Neutrophil (primary cell): ENCODE results near the gene CCR5.
"Not testable (repeated sequence)": the region's sequence is repeated elsewhere in the genome, so short reads cannot be mapped to it uniquely, and the experiment has no call there.

Experiments
- H3K27ac ChIP-seq: fragments of 200-600 bp; sonication (generic); 2 replicates; pipeline ENCODE4 v1.5.1; 2016; ENCODE audit warnings: mild to moderate bottlenecking, moderate library complexity
- H3K27me3 ChIP-seq: fragments of 200-600 bp; sonication (generic); 2 replicates; pipeline ENCODE4 v1.6.0; 2016; ENCODE audit warnings: mild to moderate bottlenecking
- H3K36me3 ChIP-seq: fragments of 200-600 bp; sonication (generic); 2 replicates; pipeline ENCODE4 v1.5.1; 2017
- H3K4me1 ChIP-seq, 2 experiments: fragments of 200-600 bp in 1 of 2; sonication (generic) in 1 of 2; 1 replicate in 1 of 2; 2 replicates in 1 of 2; pipeline versions ENCODE4 v1.5.1 to v1.6.1; 2013 to 2016; ENCODE audit warnings: low read depth in 1 of 2, low read length in 1 of 2, mild to moderate bottlenecking in 1 of 2, moderate library complexity in 1 of 2; ENCODE audit not compliant: control insufficient read depth in 1 of 2, insufficient read depth in 1 of 2
- H3K4me3 ChIP-seq, 2 experiments: fragments of 200-600 bp in 1 of 2; sonication (generic) in 1 of 2; 1 replicate in 1 of 2; 2 replicates in 1 of 2; pipeline ENCODE4 v1.5.1; 2013 to 2016; ENCODE audit warnings: low read depth in 1 of 2, low read length in 1 of 2, mild to moderate bottlenecking in 1 of 2, moderate library complexity in 1 of 2
- H3K9me3 ChIP-seq: fragments of 200-600 bp; sonication (generic); 2 replicates; pipeline ENCODE4 v1.5.1; 2016
- TF ChIP-seq, protein P1 (sequence below): fragments of 200-600 bp; sonication (generic); IDR thresholded peaks from 2 replicates; pipeline ENCODE4 v1.5.1; 2016; ENCODE audit warnings: antibody characterized with exemption

Gene CCR5

DNA sequence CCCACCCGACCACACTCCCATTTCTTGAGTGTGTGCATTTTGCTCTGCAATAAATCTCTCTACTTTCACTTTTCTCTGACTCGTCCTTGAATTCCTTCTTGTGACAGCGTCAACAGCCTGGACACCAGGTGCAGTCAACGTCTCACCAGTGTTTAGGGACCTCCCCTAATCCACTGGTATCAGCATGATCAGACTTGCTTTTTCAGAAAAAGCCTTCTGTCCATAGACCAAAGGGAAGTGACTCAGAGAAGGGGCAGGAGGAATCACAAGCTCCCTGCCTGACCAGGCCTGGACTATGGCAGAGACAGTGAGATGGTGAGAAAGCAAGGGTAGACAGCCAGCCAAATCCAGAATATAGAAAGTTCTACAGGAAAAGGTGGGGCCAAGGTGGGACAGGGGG, 15.5 kb downstream of the CCR5 start:
- Histone ChIP-seq H3K27ac (no peak overlapping the region), H3K4me1 (no peaks in the 10 kb centered on the region), H3K27me3 (no peaks in the 10 kb centered on the region), H3K9me3 (no peaks in the 10 kb centered on the region), H3K4me3 (no peak overlapping the region), H3K36me3 (no peaks in the 10 kb centered on the region)
- TF ChIP-seq, protein P1, sequence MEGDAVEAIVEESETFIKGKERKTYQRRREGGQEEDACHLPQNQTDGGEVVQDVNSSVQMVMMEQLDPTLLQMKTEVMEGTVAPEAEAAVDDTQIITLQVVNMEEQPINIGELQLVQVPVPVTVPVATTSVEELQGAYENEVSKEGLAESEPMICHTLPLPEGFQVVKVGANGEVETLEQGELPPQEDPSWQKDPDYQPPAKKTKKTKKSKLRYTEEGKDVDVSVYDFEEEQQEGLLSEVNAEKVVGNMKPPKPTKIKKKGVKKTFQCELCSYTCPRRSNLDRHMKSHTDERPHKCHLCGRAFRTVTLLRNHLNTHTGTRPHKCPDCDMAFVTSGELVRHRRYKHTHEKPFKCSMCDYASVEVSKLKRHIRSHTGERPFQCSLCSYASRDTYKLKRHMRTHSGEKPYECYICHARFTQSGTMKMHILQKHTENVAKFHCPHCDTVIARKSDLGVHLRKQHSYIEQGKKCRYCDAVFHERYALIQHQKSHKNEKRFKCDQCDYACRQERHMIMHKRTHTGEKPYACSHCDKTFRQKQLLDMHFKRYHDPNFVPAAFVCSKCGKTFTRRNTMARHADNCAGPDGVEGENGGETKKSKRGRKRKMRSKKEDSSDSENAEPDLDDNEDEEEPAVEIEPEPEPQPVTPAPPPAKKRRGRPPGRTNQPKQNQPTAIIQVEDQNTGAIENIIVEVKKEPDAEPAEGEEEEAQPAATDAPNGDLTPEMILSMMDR = no peak

DNA sequence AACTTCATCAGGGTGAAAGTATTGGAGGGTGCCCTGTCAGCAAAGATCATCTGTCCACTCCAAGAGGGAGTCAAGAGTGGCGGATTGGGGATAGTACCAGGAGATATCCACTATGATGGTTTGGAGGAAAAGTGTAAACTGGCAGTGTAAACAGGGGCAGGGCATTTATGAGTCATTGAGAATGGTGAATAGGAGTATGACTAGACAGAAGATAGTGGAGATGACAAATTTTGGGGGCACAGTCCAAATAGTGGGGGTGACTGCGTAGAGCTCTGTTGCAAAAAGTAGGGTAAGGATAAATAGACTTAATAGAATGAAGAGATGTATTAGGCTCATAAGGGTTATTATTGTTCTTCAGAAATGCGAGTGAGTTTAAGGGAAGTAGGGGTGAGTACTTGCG, 18.1 kb downstream of the CCR5 start:
- H3K36me3 ChIP-seq, H3K27ac ChIP-seq, H3K27me3 ChIP-seq, H3K4me3 ChIP-seq, H3K9me3 ChIP-seq: not testable (repeated sequence)
- H3K4me1 ChIP-seq = peaks cover 10 to 12% of the 10 kb centered on the region in 2 experiments

DNA sequence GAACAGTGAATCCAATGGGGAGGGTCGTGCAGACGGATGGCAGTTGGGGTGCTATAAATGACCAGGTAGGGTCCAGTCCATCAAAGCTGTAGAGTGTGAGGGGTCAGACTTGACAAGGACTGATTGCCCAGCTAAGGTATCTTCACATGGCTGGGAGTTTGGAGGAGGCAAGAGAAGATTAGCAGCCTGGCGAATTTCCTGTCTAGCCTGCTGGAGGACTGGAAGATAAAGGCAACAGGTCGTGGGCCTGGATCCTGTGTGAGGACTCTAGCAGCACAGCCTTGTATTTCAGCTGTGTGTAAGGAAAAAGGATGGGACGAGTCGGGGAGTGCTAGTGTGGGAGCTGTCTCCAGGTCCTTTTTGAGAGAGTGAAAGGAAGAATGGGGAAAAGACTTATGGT, 18.6 kb downstream of the CCR5 start:
- TF ChIP-seq, protein P1 = no peak
- Histone ChIP-seq H3K27me3 (no peaks in the 10 kb centered on the region), H3K4me3 (no peak overlapping the region)

DNA sequence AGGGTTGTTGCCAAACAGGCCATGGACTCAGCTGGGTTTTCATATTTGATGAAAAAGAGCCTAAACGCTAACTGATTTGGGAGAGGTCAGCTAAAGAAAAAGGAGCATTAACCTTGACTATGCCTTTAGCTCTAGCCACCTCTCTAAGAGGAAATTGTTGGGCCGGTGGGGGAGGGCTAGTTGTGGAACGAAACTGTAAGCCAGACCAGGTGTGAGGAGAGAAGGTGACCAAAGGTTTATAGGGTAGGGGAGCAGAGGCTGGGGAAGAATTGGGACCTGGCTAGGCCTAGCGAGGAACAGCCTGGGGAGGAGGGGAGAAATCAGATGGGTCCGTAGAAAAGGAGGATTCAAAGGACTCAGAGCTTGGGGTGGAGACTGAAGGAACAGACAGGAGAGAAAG, 20.8 kb downstream of the CCR5 start:
- peaks cover 36% of the 10 kb centered on the region in 2 experiments for H3K4me1 ChIP-seq
- not testable (repeated sequence) for H3K36me3 ChIP-seq, H3K4me3 ChIP-seq, H3K27ac ChIP-seq, H3K27me3 ChIP-seq, H3K9me3 ChIP-seq

More for the DNA sequence above, 18.6 kb downstream of the CCR5 start:
- peaks cover 14 to 16% of the 10 kb centered on the region in 2 experiments for H3K4me1 ChIP-seq
- no peak overlapping the region for H3K27ac ChIP-seq
- H3K36me3 ChIP-seq = no peaks in the 10 kb centered on the region
- no peaks in the 10 kb centered on the region for H3K9me3 ChIP-seq

DNA sequence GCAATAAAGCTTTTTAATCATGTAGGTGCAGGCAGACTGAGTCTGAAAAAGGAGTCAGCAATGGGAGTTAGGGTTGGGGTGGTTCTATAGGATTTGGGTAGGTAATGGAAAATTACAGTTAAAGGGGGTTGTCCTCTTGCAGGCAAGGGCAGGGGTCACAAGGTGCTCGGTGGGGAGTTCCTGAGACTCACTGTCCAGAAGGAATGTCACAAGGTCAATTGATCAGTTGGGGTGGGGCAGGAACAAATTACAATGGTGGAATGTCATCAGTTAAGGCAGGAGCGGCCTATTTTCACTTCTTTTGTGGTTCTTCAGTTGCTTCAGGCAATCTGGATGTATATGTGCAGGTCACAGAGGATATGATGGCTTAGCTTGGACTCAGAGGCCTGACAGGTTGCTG, 22.3 kb downstream of the CCR5 start:
- no peaks in the 10 kb centered on the region for H3K36me3 ChIP-seq
- peaks cover 42% of the 10 kb centered on the region in 2 experiments for H3K4me1 ChIP-seq
- no peaks in the 10 kb centered on the region for H3K9me3 ChIP-seq
- no peaks in the 10 kb centered on the region for H3K27me3 ChIP-seq
- H3K4me3 ChIP-seq = no peak overlapping the region
- H3K27ac ChIP-seq = no peak overlapping the region
- TF ChIP-seq, protein P1 = no peak

DNA sequence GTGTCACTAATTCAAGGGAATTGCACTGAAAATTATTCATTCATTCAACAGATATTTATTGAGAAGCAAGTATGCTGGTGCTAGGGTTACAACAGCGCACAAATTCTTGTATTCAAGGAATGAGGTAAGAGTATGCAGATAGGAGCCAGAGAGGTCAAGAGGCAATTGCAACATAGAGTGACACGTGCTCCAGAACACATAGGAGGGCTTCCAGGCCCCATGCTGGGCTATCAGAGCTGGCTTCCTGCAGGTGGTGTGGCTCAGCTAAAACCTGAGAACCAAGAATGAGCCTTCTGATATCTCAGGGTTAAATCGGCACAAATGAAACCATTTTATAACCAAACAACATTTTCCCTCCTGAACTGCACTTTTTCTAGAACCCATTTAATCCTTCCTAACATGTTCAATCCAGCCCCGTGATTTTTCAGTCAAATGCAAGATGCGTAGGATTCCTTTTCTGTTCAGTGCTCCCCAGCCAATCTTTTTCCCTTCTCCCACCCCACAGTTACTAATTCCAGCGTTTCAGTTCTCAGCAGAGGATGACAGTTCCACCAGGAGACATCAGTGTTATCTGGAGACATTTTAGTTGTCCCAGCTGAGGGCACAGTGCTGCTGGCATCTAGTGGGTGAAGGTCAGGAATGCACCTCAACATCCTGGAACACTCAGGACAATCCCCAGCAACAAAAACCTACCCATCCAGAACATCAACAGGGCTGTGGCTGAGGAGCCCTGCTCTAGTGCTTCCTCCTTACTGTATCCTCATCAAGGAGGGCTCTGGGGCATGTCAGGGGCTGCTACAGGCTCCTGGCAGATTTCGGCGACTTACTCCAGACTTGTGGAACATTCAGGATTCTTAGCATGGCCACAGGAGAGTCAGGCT, 23.0 kb downstream of the CCR5 start:
- peaks cover 42% of the 10 kb centered on the region in 2 experiments for H3K4me1 ChIP-seq
- H3K27ac ChIP-seq = peak overlapping the region; percentile 79
- H3K9me3 ChIP-seq = no peaks in the 10 kb centered on the region
- no peaks in the 10 kb centered on the region for H3K36me3 ChIP-seq
- no peak overlapping the region for H3K4me3 ChIP-seq
- no peaks in the 10 kb centered on the region for H3K27me3 ChIP-seq
- TF ChIP-seq, protein P1 = no peak
